ENCODE measurements around the gene DDIT4L. TPM values are rescaled to one million over a fixed set of nuclear protein-coding genes. Genes with fewer than 3 reads are reported as not detected.

The DDIT4L gene
- total and polyA plus RNA-seq, 12 donors: 0.14 to 2.1 (median 0.54) TPM

DNA sequence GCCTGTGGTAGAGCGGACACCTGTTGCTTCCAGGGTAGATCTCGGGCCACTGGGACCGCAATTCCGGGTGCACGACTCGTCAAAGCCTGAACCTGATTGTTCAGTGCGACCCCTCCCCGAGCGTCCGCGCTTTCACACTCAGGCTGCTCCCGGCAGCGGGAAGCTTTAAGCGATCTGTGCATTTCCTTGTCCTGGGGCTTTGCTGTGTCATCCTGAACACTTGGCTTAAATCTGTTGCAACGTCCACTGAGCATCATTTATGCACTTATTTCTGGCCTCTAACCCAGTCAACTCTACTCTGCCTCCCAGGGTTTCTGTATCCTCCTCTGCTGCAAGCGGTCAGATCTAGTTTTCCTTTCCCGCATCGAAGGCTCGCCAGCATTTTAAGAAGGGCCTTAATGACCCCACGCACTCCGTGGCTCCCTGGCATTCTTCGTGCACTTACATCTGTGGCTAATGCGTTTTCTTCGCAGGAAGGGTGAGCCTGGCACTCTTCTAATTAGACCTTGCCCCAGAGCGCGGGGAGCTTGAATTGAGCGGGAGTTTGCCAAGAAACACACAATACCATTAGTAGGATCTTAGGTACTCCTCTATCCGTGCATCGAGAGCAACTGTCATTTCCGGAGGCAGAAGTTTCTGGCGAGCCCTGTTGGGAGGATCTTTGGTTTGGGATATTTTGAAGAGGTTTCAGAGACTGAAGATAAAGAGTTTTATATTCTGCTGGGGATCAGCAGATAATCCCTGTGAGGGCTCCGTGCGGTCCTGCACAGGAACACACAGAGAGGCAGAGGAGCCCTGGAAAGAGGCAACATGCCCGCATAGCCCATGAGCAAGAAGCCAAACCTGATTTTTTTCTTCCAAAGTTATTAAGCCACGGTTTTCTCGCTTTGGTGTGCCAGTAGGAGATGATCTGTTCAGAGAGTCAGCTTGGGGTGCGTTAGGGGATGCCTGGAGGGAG is 654 bp upstream of the DDIT4L start:
- intact Hi-C loops (cut with DNase I): loop anchor here in 1 of 10 donors (5.0 kb wide), 1 partner anchor 94 kb away; no protein-coding TSS in a partner anchor
- TF ChIP-seq, protein P1, sequence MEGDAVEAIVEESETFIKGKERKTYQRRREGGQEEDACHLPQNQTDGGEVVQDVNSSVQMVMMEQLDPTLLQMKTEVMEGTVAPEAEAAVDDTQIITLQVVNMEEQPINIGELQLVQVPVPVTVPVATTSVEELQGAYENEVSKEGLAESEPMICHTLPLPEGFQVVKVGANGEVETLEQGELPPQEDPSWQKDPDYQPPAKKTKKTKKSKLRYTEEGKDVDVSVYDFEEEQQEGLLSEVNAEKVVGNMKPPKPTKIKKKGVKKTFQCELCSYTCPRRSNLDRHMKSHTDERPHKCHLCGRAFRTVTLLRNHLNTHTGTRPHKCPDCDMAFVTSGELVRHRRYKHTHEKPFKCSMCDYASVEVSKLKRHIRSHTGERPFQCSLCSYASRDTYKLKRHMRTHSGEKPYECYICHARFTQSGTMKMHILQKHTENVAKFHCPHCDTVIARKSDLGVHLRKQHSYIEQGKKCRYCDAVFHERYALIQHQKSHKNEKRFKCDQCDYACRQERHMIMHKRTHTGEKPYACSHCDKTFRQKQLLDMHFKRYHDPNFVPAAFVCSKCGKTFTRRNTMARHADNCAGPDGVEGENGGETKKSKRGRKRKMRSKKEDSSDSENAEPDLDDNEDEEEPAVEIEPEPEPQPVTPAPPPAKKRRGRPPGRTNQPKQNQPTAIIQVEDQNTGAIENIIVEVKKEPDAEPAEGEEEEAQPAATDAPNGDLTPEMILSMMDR (IDR thresholded peaks at IDR 0.05): no peak
- Histone ChIP-seq H3K27ac (peak overlapping the region in 2 of 10 donors; percentile 1 to 31), H3K36me3 (no peaks in the 10 kb centered on the region), H3K9me3 (no peaks in the 10 kb centered on the region), H3K27me3 (peaks cover 0 to 37% (median 4%) of the 10 kb centered on the region in 7 donors), H3K4me1 (peaks cover 0 to 23% (median 16%) of the 10 kb centered on the region in 9 donors), H3K4me3 (peak overlapping the region; percentile 57 to 89 (median 74))
- ATAC-seq (peak; percentile 25 to 56 (median 47)), DNase-seq (no peak)
- WGBS, 2 donors: 12 to 17% methylated on average over 37 of the region's 37 CpGs

DNA sequence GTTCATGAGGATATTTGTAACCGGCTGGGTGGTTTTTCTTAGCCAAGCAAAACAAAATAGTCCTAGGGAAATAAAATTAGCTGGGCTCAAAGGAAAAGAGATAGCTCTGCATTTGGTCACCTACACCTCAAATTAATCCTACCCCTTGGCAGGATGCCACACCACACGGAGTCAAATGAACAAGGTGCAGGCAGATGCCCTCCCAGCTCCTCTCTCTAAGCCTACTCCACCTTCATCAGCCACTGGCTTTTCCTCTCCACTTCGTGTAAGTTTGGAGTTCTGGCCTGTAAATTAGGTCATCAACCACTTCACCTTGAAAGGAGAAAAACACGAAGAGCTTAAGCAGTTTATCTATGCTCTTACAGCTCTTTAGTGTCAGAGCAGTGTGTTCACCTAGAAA is 1.4 kb downstream of the DDIT4L start:
- 26 to 38% methylated on average over 4 of the region's 4 CpGs for WGBS, 2 donors
- Histone ChIP-seq H3K36me3 (no peaks in the 10 kb centered on the region), H3K27me3 (peaks cover 0 to 37% (median 4%) of the 10 kb centered on the region in 7 donors), H3K4me1 (peaks cover 0 to 23% (median 16%) of the 10 kb centered on the region in 9 donors), H3K9me3 (no peaks in the 10 kb centered on the region), H3K27ac (no peak overlapping the region), H3K4me3 (peak overlapping the region in 5 of 10 donors; percentile 68 to 89 (median 75))
- ATAC-seq (no peak), DNase-seq (no peak)
- intact Hi-C loops (cut with DNase I): no loop called here
- TF ChIP-seq, protein P1 (IDR thresholded peaks at IDR 0.05): no peak

DNA sequence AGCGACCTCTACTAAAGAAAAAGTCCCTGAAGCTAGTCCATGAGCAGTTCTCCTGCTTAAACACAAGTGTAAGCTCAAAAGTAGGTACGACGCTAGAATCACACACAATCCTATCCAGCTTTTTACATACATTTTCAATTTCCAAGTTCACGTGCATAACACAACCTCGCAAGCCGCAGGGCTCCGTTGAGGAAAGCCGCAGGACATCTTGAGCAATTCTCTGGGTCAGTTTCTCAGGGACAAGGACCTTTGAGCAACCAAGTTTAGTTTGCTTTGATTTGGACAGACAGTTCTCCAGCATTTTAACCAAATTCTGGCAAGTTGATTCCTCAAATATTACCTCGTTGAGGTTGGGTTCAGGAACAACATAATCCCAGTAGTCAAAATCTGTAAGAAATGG is 2.5 kb downstream of the DDIT4L start:
- intact Hi-C loops (cut with DNase I): no loop called here
- TF ChIP-seq, protein P1 (IDR thresholded peaks at IDR 0.05): no peak
- Histone ChIP-seq H3K27ac (no peak overlapping the region), H3K4me1 (peaks cover 0 to 23% (median 16%) of the 10 kb centered on the region in 9 donors), H3K27me3 (peaks cover 0 to 37% (median 4%) of the 10 kb centered on the region in 7 donors), H3K9me3 (no peaks in the 10 kb centered on the region), H3K4me3 (no peak overlapping the region), H3K36me3 (no peaks in the 10 kb centered on the region)
- WGBS, 2 donors: 96% methylated on average over 9 of the region's 9 CpGs
- DNase-seq: no peak
- ATAC-seq: no peak

DNA sequence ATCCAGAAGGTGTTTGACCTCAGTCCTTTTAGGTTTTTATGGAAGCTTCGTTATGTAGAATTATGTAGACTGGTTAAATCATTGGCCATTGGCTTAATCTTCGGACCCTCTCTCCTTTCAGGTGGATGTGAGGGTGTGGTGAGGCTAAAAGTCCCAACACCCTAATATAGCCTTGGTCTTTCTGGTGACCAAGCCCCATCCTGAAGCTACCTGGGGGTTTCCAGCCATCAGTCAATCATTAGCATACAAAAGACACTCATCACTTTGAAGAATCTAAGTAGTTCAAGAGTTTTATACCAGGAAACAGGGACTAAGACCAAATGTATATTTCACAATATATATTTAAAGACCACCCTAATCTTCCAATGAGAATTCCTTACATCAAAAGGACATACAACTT is 5.5 kb downstream of the DDIT4L start:
- no peak for DNase-seq
- intact Hi-C loops (cut with DNase I): no loop called here
- H3K27me3 ChIP-seq: peaks cover 0 to 14% (median 3%) of the 10 kb centered on the region in 7 donors
- 90 to 94% methylated on average over 2 of the region's 2 CpGs for WGBS, 2 donors
- no peaks in the 10 kb centered on the region for H3K36me3 ChIP-seq
- H3K4me3 ChIP-seq: no peak overlapping the region
- TF ChIP-seq, protein P1 (IDR thresholded peaks at IDR 0.05): no peak
- no peaks in the 10 kb centered on the region for H3K9me3 ChIP-seq
- no peak for ATAC-seq
- H3K27ac ChIP-seq: no peak overlapping the region
- peaks cover 0 to 11% (median 3%) of the 10 kb centered on the region in 9 donors for H3K4me1 ChIP-seq
